ENCODE measurements around the gene RYR2.
"Not testable (repeated sequence)": the region's sequence is repeated elsewhere in the genome, so short reads cannot be mapped to it uniquely, and the experiment has no call there.

The RYR2 gene

GRCh38 chr1:237250055-237250454 lies 208.1 kb downstream of the RYR2 start:
- DNase-seq (ENCODE audit: low spot score), result no peak

DNA sequence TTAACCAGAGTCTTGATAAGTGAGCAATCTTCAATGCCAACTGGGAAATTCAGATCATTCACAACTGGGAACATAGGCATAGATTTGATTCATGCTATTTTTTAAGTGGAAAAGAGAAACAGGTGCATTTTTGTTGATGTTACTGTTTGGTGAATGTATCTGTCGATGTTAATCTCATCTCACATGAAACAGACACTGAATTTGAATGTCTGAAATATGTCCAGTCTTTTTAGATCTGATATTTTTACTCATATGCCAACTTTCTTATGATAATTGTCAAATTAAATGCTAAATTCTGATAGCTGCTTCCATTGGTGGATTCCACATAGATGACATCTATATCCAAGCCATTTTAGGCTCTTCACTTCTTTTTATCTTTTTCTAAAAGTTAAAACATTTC lies 213.1 kb downstream of the RYR2 start:
- DNase-seq (ENCODE audit: low spot score), result no peak

GRCh38 chr1:237258871-237259270 lies 216.9 kb downstream of the RYR2 start:
- no peak for DNase-seq (ENCODE audit: low spot score)

DNA sequence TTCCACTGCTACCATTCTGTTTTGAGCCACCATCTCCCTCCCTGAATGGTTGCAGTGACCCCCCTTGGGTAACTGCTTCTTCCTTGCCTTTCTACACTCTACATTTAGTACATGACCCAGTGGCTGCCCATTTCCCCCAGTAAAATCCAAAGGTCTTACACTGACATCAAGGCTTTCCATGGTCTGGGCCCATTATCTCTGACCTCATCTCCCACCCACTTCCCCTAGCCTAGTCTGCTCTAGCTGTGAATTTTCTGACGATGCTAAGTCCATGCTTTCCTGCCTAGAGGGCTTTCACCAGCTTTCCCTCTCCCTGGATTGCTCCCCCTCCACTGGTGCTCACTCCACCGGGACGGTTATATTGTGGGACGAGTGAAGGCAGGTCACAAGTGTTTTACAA lies 219.2 kb downstream of the RYR2 start:
- DNase-seq (ENCODE audit: low spot score), result no peak

DNA sequence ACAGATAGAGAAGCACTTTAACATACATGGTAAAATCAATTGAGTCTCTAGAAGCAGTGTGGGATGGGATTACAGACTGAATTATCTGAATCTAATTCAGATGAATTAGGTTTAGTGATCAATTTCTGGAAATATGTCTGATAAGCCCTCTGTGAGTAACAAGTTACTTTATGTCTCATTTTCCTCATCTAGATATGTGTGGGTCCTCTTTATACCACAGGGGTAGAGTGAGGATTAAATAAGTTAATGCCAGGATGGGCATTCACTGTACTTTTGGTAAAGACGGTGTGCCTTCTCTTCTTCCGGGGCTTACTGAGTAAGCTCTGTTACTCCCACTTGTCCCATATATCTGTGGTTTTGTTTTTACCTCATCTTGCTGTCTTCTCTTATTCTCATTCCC lies 225.8 kb downstream of the RYR2 start:
- no peak for DNase-seq (ENCODE audit: low spot score)

DNA sequence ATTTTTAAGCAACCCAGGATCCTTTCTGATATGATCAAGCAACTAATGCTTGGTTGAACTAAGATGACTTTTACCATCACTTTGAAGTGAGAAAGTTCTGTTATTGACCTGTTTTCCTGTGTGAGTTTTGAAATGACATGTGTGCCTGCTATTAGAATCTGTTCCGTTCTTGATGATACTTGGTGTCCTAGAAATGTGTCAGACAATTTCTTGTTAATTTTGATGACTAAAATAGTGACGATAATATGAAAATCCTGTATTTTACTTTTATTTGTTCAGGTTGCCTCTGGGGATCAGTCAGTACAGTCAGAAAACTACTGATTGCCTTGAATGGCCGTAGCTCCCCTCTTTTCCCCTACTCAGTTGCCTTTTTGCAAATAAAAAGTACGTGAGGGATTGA lies 228.0 kb downstream of the RYR2 start:
- no peak for DNase-seq (ENCODE audit: low spot score)

GRCh38 chr1:237270353-237270752 lies 228.4 kb downstream of the RYR2 start:
- no peak for DNase-seq (ENCODE audit: low spot score)

DNA sequence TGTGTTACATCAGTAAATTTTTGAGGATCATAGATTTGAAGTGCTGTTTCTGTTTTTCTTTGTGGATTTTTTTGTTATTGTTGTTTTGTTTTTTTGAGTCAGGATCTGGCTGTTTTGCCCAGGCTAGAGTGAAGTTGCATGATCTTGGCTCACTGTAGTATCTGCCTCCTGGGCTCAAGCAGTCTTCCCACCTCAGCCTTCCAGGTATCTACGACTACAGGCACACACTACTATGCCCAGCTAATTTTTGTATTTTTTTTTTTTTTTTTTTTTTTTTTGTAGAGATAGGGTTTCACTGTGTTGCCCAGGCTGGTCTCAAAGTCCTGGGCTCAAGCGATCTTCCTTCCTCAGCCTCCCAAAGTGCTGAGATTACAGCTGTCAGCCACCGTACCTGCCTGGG lies 236.0 kb downstream of the RYR2 start:
- not testable (repeated sequence) for DNase-seq (ENCODE audit: low spot score)

DNA sequence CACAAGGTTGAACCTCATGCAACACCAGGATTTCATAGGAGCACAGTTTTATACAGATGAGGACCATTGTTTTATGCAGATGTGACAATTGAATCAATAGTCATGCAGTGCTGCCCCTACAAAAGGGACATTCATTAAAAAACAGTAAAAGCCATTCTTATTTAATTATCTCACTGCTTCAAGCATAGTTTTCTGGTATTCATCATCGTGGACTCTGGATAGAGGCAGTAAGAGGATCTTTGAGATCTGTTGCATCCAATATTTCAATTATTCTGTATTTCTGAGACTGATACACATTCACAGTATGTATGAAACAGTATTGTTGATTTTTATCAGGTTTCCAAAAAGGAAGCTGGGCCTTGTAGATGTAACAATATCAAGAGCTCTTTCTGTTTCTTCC lies 237.6 kb downstream of the RYR2 start:
- no peak for DNase-seq (ENCODE audit: low spot score)

DNA sequence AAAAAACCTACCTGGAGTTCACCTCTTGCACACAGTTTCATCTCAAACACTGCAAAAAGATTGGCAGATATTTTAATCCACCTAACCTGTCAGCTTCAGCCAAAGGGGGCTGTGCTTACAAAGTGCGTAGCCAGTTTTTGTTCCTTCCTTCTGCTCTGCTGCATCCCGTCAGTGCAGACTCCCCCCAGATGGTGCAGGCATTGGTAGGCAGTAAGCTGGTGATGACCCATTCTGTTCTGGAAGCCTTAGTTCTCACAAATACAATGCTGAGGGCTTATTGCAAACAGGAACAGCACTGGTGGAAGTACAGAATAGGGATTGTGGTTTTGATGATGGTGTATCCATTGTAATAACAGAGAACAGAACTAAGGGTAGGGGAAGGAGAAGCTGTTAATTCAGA lies 239.5 kb downstream of the RYR2 start:
- no peak for DNase-seq (ENCODE audit: low spot score)

DNA sequence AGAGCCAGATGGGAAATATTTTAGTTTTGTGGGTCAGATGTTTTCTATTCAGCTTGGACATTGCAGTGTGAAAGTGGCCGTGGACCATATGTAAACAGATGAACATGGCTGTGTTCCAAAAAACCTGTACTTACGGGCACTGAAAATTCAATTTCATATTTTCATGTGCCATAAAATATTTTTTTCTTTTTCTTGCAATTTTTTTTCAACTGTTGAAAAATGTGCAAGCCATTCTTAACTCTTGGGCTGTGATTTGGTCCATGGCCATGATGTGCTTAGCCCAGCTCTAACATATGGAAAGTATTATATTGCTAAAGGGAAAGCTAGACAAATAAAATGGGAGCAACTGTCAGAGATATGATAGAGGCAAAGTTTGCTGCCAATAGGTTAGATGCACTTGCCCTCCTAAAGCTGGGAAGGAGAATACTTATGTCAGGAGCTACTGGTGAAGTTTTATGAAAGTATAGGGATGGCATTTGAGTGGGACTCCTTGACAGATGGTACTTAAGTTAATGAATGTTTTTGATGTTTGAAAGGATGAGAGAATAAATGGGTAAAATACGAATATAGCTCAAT lies 240.3 kb downstream of the RYR2 start:
- no peak for DNase-seq (ENCODE audit: low spot score)

DNA sequence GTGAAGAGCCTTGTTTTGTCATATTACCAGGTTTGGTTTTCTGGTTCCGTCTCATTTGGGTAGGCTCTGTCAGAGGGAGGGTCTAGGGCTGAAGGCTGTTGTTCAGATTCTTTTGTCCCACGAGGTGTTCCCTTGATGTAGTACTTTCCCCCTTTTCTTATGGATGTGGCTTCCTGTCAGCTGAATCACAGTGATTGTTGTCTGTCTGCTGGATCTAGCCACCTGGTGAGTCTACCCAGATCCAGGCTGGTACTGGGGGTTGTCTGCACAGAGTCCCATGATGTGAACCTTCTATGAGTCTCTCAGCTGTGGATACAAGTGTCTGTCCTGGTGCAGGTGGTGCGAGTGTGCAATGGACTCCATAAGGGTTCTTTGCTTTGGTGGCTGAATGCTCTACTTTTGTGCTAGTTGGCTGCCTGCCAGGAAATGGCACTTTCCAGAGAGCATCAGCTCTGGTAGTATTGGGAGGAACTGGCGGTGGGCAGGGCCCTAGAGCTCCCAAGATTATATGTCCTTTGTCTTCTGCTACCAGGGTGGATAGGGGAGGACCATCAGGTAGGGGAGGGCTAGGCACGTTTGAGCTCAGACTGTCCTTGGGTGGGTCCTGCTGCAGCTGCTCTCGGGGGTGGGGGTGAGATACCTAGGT lies 246.0 kb downstream of the RYR2 start:
- DNase-seq (ENCODE audit: low spot score), result no peak

DNA sequence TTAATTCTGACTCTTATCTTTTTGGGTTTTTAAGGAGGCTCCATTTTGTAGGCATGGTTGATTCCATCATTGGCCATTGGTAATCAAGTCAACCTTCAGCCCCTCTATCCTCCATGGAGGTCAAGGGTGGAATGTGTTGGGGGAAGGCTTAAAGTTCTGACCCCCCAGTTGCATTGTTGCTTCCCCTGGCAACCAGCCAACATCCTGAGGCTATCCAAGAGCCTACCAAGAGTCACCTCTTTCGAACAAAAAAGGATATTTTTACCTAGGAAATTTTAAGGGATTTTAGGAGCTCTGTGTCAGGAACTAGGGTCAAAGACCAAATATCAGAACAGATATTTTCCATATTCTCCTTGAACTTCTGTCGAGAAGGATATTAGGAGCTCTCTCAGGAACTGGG lies 251.8 kb downstream of the RYR2 start:
- DNase-seq (ENCODE audit: low spot score), result no peak

- DNase-seq (ENCODE audit: low spot score), result no peak
Measured at GRCh38 chr1:237296861-237297260, 254.9 kb downstream of the RYR2 start.

DNA sequence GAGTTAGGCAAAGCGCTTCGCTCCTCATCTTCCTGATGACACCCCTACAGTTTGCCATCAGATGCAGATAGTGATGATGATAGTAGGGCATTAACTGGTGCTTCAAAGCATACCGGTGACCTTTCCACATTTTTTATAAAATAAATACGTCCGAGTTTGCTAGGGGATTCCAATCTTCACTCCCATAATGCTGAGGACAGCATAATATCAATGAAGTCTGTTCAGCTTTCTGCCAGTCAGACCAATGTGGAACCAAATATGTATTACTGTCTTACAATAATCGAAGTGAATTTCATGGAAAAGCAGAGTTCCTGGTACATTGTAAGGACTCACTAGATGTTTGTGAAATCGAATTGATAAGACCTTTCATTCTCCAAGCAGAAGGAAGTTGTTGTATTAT lies 258.7 kb downstream of the RYR2 start:
- DNase-seq (ENCODE audit: low spot score), result no peak

GRCh38 chr1:237303929-237304328 lies 261.9 kb downstream of the RYR2 start:
- DNase-seq (ENCODE audit: low spot score), result no peak

DNA sequence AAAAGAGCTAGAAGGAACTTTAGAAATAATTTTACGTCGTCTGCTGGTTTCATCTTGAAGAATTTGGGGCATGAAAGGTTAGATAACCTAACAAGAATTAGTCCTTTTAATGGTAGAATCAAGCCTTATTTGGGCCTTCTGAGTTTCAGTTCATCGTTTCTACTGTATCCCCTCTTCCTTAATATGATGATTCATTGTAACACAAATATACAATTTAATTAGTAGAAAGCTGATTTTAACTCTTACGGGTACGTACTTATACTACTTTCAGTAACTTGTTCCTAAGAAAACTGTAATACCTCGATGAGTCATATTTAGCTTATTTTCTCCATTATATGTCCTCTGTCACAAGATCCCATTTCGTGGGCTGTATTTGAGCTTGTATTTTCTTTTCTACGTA lies 264.7 kb downstream of the RYR2 start:
- no peak for DNase-seq (ENCODE audit: low spot score)

GRCh38 chr1:237309595-237310118 lies 267.7 kb downstream of the RYR2 start:
- no peak for DNase-seq (ENCODE audit: low spot score)

DNA sequence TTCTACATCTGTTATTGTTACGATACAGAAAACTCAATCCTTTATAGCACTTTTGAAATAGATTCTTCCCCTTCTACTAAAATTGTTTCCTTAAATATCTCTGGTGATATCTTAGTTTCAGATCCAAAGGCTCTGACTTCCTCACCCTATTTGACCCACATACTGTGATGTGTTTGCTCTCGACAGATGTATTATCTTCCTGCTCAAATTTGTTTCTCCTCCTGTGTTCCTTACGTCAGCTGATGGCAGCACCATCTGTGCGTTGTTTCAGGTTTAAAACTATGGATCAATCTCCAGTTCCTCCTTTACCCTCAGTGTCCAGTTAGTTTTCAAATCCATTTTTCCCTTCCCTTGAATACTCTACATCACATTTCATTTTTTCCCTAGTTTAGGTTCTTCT lies 274.4 kb downstream of the RYR2 start:
- DNase-seq (ENCODE audit: low spot score), result no peak

DNA sequence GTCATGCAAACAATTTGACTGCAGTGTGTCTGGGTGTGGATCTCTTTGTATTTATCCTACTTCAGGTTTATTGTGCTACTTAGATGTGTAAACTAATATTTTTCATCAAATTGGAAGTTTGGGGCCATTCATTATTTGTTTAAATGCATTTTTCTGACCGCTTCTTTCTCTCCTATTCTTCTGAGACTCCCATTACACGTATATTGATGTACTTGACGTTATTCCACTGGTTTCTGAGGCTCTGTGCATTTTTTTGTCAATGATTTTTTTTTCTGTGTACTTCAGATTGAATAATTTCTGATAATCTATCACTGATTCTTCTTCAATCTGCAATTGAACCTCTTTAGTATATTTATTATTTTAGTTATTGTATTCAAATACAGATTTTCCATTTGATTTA lies 276.8 kb downstream of the RYR2 start:
- DNase-seq (ENCODE audit: low spot score), result no peak

DNA sequence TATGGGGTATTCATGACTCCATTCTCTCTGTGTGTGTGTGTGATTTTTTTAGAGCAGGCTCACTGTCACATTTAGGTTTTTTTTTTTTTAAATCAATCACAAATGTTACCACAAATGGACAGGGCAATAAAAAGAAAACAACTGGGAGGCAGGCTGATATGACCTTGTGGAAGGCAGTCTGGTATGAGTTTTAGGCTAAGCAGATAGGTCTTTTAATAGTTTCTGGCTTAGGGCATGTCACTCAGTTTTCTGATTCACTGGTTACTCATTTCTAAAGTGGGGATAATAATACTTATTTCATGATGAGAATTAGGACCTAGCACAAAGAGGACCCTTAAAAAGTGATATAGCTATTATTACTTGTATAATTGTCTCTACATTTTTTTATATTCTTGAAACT lies 278.9 kb downstream of the RYR2 start:
- no peak for DNase-seq (ENCODE audit: low spot score)

DNA sequence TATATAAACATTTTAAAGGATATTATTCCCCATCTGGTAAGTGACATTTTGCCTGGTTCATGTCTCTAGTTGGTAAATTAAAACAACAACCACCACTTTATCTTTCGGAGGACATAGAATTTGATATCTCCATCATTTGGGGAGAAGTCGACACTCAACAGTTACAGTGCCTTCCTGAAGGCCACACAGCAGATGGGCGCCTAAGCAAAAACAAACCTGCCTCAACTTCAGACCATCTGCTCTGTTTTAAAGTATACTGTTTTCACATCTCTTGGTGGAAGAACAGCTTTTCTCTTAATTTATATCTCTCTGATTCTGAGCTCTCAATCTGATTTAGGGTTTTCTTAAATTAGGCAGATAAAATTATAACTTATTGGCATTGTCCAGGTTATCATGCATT lies 282.2 kb downstream of the RYR2 start:
- DNase-seq (ENCODE audit: low spot score), result no peak

- no peak for DNase-seq (ENCODE audit: low spot score)
Measured at GRCh38 chr1:237327061-237327460, 285.1 kb downstream of the RYR2 start.

- no peak for DNase-seq (ENCODE audit: low spot score)
Measured at GRCh38 chr1:237340892-237341291, 298.9 kb downstream of the RYR2 start.
